Testis (tissue), 3 donors: Measurements from ENCODE around the gene TTC28. TPM values are rescaled to one million over a fixed set of nuclear protein-coding genes. Genes with fewer than 3 reads are reported as not detected.
A peak's percentile ranks its signal among the peaks of the same experiment; 100 is the strongest.

Experiments
- DNase-seq: peaks from one replicate; pipeline ENCODE4 v3.0.0-alpha.2; 2019
- H3K27ac ChIP-seq, 2 donors: fragments of 200-600 bp; sonication (generic); one replicate each; pipeline ENCODE4 v1.5.1; 2019
- H3K27me3 ChIP-seq: fragments of 200-600 bp; sonication (generic); one replicate; pipeline ENCODE4 v1.5.1; 2019
- H3K36me3 ChIP-seq: fragments of 200-600 bp; sonication (generic); one replicate; pipeline ENCODE4 v1.5.1; 2017; ENCODE audit warnings: low read depth; ENCODE audit errors: missing control alignments
- H3K4me1 ChIP-seq: fragments of 200-600 bp; sonication (generic); one replicate; pipeline ENCODE4 v1.5.1; 2019
- H3K4me3 ChIP-seq, 2 donors: fragments of 200-600 bp; sonication (generic); one replicate each; pipeline ENCODE4 v1.5.1; 2017 to 2019
- H3K9me3 ChIP-seq: fragments of 200-600 bp; sonication (generic); one replicate; pipeline ENCODE4 v1.5.1; 2017
- POLR2A ChIP-seq: fragments of 450-650 bp; IDR thresholded peaks from one replicate; pipeline ENCODE4 v1.6.1; 2017; ENCODE audit warnings: antibody characterized with exemption, mild to moderate bottlenecking, moderate library complexity
- WGBS, 2 donors: methylation state at CpG; one replicate each; pipeline ENCODE4 v1.1.5; 2018; 5-methylcytosine and 5-hydroxymethylcytosine counted together
- intact Hi-C: fragments of 100-400 bp; cut with DNase I; formaldehyde crosslinking; loops from one replicate; pipeline ENCODE4 v1.15.1; 2023; ENCODE audit warnings: low total_unique reads
- polyA plus RNA-seq: library from polyadenylated mRNA; stranded (reverse); fragments of 350-450 nt; fragmentation: Illumina TruSeq; extraction: RNeasy Lipid Tissue Mini Kit (QIAGEN cat#74804); gene quantifications from one replicate; pipeline ENCODE4 v1.2.3, GENCODE V29; 2014; ENCODE audit warnings: low read depth, low replicate concordance; ENCODE audit not compliant: insufficient read depth
- total RNA-seq, 2 donors: library from RNA; depleted of rRNA; stranded (reverse); fragments of >200 nt; gene quantifications; one replicate each; pipeline ENCODE4 v1.2.3, GENCODE V29; 2016
- TF ChIP-seq, protein P1 (sequence below), 3 experiments: fragments of 450-650 bp in 2 of 3; fragments of 200-600 bp in 1 of 3; sonication (generic) in 1 of 3; IDR thresholded peaks; one replicate each; pipeline ENCODE4 v1.5.1; 2016 to 2019; ENCODE audit warnings: antibody characterized with exemption in 3 of 3, mild to moderate bottlenecking in 2 of 3, moderate library complexity in 1 of 3

The TTC28 gene
- total and polyA plus RNA-seq, 3 donors from 2014 or later = 29.4 to 121 (median 75.5) TPM

DNA sequence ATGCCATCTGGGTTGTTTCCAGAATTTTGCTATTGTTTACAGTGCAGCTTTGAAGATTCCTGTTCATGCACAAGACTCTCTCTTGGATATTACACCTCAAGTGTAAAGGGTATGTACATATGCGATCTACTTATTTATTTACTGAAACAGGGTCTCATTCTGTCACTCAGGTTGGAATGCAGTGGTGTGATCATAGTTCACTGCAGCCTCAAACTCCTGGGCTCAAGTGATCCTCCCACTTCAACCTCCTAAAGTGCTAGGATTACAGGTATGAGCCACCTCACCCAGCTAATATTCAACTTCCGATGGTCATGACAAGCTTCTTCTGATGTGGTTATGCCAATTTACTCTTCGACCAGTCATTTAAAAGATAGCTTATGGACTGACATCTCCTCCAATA is 602.5 kb downstream of the TTC28 start:
- H3K36me3 ChIP-seq = no peaks in the 10 kb centered on the region
- H3K4me1 ChIP-seq = peaks cover 4% of the 10 kb centered on the region
- TF ChIP-seq, protein P1, sequence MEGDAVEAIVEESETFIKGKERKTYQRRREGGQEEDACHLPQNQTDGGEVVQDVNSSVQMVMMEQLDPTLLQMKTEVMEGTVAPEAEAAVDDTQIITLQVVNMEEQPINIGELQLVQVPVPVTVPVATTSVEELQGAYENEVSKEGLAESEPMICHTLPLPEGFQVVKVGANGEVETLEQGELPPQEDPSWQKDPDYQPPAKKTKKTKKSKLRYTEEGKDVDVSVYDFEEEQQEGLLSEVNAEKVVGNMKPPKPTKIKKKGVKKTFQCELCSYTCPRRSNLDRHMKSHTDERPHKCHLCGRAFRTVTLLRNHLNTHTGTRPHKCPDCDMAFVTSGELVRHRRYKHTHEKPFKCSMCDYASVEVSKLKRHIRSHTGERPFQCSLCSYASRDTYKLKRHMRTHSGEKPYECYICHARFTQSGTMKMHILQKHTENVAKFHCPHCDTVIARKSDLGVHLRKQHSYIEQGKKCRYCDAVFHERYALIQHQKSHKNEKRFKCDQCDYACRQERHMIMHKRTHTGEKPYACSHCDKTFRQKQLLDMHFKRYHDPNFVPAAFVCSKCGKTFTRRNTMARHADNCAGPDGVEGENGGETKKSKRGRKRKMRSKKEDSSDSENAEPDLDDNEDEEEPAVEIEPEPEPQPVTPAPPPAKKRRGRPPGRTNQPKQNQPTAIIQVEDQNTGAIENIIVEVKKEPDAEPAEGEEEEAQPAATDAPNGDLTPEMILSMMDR (IDR thresholded peaks at IDR 0.05) = no peak
- TF ChIP-seq POLR2A = no peak
- DNase-seq = no peak
- no peaks in the 10 kb centered on the region for H3K27me3 ChIP-seq
- no peak overlapping the region for H3K4me3 ChIP-seq
- intact Hi-C loops = no loop called here
- H3K27ac ChIP-seq = no peak overlapping the region
- H3K9me3 ChIP-seq = no peaks in the 10 kb centered on the region
- WGBS, 2 donors = 90 to 99% methylated on average over 3 of the region's 3 CpGs

DNA sequence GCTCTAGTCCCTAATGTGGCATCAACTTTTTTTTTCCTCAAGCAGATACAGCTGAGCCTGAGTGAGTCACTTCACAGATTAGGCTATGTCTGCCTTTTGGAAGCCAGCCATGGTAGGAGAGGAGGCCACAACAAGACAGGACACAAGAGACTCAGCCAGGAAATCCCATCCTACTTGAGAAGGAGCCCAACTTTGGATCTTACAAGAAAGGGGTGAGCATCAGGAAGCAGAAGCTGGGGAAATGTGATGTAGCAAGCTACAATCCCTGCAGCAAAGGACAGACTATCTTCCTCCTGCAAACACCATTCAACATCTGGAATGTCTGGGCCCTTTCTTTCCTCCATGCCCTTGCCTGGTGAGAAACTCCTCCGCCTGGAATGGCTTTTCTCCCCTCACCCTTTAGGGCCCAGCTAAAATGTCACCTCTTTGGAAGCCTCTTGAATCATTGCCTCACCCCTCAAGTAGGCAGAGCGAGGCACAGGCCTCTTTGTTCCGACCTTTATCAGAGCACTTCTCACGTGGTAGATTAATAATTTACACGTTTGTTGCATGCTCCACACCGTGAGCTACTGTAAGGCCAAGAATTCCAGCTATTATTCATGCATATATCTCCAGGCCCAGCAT is 604.2 kb downstream of the TTC28 start:
- peak; percentile 20 for DNase-seq
- WGBS, 2 donors = 55 to 76% methylated on average over 6 of the region's 6 CpGs
- intact Hi-C loops = no loop called here

DNA sequence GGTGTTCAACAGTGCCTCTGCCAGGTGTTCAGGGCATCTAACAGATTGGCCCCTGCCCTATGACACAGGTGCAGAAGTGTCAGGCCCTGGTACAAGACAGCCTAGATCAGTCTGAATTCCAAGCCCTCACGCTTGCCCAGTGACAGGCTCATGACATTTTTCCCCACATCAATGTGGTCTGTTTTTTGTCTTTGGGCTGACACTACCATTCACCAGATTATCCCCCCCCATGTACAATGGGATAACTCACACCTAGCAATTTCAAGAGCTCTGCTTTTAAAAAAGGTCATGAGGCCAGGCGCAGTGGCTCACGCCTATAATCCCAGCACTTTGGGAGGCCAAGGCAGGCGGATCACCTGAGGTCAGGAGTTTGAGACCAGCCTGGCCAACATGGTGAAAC is 605.1 kb downstream of the TTC28 start:
- DNase-seq = no peak
- intact Hi-C loops = no loop called here

More for the DNA sequence above, 604.2 kb downstream of the TTC28 start:
- Histone ChIP-seq H3K27me3 (no peaks in the 10 kb centered on the region), H3K9me3 (no peaks in the 10 kb centered on the region), H3K4me1 (peaks cover 4% of the 10 kb centered on the region), H3K4me3 (no peak overlapping the region), H3K27ac (no peak overlapping the region), H3K36me3 (no peaks in the 10 kb centered on the region)
- no peak for TF ChIP-seq POLR2A
- TF ChIP-seq, protein P1 (IDR thresholded peaks at IDR 0.05) = no peak

DNA sequence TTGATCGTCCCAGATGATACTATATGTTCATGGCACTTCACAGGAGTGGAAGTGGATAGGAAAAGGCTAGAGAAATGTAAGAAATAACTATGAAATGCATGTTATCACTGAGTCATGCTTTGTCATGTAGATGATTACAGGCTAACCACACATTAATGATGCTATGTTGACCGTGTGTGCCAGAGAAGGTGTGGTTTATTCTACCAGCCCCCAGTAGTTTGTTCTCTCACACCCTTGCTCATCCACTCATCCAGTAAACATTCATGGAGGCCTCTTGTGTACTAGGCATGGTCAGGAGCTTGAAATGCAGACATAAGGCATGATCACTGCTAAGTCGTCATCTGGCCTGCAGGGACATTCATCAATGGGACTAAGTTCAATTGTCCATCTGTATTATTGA is 607.6 kb downstream of the TTC28 start:
- WGBS, 2 donors = 77 to 93% methylated on average over 3 of the region's 3 CpGs
- TF ChIP-seq POLR2A = no peak
- TF ChIP-seq, protein P1 (IDR thresholded peaks at IDR 0.05) = no peak
- Histone ChIP-seq H3K4me1 (peaks cover 4% of the 10 kb centered on the region), H3K27me3 (no peaks in the 10 kb centered on the region), H3K9me3 (no peaks in the 10 kb centered on the region), H3K27ac (no peak overlapping the region), H3K36me3 (no peaks in the 10 kb centered on the region), H3K4me3 (no peak overlapping the region)
- intact Hi-C loops = no loop called here
- no peak for DNase-seq

More for the DNA sequence above, 605.1 kb downstream of the TTC28 start:
- Histone ChIP-seq H3K27ac (no peak overlapping the region), H3K9me3 (no peaks in the 10 kb centered on the region), H3K36me3 (no peaks in the 10 kb centered on the region), H3K4me3 (no peak overlapping the region), H3K27me3 (no peaks in the 10 kb centered on the region), H3K4me1 (peaks cover 4% of the 10 kb centered on the region)
- 90 to 94% methylated on average over 4 of the region's 4 CpGs for WGBS, 2 donors
- no peak for TF ChIP-seq POLR2A
- TF ChIP-seq, protein P1 (IDR thresholded peaks at IDR 0.05) = no peak

DNA sequence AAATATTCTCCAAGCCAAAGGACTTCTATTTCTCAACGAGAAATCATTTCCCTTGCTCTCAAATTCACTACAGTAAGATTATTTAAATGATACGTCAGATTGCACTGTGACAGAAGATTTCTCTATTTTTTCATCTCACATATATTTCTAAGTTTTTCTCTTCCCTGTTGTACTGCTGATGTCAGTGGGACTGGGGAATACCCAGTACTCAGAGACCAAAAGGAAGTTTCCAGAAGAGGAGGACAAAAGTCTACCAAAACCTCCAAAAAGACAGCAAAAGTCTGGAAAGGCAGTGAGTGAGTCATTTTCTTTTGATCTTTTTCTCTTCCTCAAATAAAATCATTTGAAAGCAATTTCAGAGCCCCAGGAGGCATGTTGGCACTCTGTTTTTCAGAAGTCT is 610.8 kb downstream of the TTC28 start:
- WGBS, 2 donors = 89 to 92% methylated on average over 2 of the region's 2 CpGs
- Histone ChIP-seq H3K4me1 (no peaks in the 10 kb centered on the region), H3K4me3 (no peak overlapping the region), H3K27me3 (no peaks in the 10 kb centered on the region), H3K36me3 (no peaks in the 10 kb centered on the region), H3K27ac (no peak overlapping the region), H3K9me3 (no peaks in the 10 kb centered on the region)
- TF ChIP-seq, protein P1 (IDR thresholded peaks at IDR 0.05) = no peak
- no peak for TF ChIP-seq POLR2A
- intact Hi-C loops = no loop called here
- no peak for DNase-seq
